Stimulated activated CD4-positive, alpha-beta T cell treated with anti-CD3 and anti-CD28 coated beads, Interleukin-1b, Interleukin-23, amount 100 ng/mL, for 1 hour (primary cell): Measurements from ENCODE around the gene RBM20.
"Not testable (repeated sequence)": the region's sequence is repeated elsewhere in the genome, so short reads cannot be mapped to it uniquely, and the experiment has no call there.

Experiments used
- DNase-seq, 2 donors: peaks; one replicate each; pipeline ENCODE4 v3.0.0-alpha.2; 2020; ENCODE audit warnings: low read depth in 2 of 2

The RBM20 gene

DNA sequence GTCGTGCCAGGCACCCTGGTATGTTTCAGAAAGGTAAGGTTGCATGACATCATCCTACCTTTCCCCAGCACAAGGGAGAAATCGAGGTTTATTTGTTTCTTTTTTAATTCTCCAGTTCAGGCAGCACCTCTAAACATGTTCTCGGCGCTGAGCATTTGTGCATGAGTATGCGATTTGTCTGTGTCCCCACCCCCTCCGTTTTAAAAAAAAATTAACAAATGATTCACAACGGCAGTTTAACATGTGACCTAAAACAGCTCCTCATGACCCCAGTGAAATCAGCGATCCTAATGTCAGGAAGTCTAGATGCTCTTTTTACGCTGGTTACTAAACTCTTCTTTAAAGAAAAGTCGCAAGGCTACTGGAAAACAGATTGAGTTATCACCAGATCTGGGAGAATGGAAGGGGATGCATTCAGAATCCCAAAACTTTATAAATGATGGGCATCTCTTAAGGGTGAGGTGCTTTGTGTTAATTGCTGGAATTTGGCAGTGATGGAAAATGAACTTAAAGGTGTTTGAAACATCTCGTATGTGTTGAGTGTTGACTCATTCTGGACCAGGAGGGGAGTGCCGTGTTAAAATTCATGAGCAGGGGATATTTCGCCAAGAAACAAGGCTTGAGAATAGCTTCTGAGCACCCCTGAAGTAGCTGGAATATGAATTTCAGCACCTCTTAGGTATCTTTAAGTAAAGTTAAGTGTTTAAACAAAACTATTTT lies 120.8 kb downstream of the RBM20 start:
- DNase-seq: no peak

DNA sequence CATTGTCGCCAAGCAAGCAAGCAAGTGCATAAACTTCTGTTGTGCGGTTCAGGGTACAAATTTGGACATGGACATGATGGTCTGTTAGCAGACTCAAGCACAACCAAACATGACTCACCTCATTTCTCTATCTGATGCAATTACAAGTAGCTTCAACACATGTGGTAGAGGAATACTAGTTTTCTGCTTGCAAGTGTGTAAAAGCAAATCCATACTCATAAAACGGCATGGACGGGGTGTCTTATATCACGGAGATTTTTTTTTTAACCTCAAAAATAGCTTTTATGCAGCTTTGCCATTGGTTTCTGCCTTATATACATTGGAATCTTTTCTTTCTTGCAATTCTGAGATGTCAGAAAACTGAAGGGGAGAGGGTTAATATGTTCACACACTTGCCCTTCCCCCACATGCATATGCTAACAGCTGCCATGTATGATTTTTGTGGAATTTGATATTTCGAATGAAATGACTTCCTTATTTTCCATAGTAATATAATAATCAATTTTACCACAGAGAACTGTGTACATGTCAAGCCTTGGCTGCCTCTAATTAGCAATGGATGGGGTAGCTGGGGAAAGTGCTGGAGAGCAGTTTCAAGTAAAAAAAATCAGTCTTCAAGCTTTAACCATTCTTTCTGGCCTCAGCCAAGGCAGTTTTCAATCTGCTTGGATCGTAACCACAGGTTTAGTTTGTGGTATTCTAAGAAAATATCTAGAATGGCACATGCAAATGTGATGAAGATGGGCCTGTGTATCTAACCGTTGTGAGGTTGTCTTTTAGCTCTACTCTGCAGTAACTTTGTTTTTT lies 121.6 kb downstream of the RBM20 start:
- no peak for DNase-seq

DNA sequence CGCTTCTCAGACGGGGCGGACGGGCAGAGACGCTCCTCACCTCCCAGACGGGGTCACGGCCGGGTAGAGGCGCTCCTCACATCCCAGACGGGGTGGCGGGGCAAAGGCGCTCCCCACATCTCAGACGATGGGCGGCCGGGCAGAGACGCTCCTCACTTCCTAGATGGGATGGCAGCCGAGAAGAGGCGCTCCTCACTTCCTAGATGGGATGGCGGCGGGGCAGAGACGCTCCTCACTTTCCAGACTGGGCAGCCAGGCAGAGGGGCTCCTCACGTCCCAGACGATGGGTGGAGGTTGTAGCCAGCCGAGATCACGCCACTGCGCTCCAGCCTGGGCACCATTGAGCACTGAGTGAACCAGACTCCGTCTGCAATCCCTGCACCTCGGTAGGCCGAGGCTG lies 123.5 kb downstream of the RBM20 start:
- DNase-seq: not testable (repeated sequence)

DNA sequence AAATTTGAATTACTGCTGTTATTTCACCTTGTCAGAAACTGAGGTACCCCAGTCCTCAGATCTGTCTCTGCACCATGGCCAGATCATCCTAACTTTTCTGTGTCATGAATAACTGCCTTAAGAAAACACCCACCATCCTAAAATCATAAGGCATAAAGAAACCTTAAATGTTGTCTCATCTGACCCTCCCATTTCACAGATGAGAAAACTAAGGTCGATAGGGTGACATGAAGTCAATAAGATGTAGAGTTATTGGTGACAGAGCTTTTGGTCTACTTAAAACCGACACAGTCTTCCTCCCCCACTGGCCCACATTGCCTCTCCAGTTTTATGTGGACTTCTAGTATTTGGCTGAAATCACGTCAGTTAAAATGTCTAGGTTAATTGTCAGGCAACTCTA lies 126.1 kb downstream of the RBM20 start:
- no peak for DNase-seq

DNA sequence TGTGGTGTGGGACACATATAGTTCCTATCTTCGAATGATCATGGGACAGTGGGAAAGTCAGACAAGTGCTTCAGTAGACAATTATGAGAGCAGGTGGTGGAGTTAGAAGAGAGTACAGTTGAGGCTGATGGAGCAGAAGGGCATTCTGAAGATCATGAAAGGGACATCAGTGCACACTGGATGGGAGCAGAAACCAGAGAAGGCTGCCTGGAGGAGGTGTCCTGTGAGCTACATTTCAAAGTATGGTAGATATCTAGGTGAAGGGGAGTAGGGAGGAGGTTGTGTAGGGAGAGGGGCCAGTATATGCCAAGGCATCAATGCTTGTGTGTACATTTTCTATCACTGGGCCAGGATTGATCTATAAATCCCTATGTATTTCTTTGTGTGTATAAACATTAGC lies 127.3 kb downstream of the RBM20 start:
- no peak for DNase-seq

DNA sequence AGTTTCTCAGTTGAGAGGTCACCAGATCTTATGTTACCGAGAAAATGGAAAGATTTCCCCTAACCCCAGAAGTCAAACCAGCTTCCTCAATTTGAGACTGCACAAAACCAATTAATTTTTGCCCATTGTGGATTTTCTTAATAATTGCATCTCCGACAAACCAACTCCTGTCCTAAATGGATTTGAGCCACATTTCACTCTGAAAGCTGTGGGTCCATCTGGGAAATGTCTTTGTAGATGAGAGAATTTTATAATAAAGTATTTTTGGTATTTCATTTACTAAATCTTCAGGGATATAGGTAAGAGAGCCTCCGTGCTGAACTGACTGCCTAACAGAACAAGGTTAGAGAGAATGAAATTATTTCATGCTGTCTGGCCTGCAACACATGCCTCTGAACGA lies 127.9 kb downstream of the RBM20 start:
- DNase-seq: no peak

DNA sequence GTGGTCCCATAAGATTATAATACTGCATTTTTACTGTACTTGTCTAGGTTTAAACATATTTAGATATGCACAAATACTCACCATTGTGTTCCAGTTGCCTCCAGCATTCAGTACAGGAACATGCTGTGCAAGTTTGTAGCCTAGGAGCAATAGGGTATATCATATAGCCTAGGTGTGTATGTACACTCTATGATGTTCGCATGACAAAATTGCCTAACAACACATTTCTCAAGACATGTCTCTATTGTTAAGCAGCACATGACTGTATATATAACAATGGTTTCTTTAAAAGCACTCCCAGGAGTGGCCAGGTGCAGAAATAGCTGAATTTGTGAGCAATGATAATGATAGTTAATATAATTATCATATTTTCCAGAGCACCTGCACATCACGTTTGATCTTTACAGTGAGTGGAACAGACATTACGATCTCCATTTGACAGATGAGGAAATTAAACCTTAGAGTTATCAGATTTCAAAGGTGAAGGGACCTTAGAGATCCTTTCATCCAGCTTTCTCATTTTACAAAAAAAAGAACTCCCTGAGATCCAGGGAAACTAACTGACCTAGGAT lies 128.4 kb downstream of the RBM20 start:
- no peak for DNase-seq

DNA sequence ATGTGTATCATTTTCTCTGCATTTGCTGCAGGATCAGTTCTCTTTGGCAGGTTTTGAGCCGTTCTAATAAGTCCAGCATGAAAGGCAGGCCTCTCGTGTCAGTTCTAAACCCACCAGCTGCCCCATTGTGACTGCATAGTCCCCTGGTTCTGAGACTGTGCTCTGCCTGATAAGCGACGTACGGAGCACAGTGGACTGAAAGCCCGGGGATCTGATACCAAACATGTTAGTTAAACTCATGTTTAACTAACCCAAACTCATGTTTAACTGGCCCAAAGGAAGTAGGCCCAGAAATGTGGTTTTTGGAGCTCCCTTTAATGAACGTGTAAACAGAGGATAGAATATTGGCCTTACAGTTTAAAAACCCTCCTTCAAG lies 129.5 kb downstream of the RBM20 start:
- no peak for DNase-seq

DNA sequence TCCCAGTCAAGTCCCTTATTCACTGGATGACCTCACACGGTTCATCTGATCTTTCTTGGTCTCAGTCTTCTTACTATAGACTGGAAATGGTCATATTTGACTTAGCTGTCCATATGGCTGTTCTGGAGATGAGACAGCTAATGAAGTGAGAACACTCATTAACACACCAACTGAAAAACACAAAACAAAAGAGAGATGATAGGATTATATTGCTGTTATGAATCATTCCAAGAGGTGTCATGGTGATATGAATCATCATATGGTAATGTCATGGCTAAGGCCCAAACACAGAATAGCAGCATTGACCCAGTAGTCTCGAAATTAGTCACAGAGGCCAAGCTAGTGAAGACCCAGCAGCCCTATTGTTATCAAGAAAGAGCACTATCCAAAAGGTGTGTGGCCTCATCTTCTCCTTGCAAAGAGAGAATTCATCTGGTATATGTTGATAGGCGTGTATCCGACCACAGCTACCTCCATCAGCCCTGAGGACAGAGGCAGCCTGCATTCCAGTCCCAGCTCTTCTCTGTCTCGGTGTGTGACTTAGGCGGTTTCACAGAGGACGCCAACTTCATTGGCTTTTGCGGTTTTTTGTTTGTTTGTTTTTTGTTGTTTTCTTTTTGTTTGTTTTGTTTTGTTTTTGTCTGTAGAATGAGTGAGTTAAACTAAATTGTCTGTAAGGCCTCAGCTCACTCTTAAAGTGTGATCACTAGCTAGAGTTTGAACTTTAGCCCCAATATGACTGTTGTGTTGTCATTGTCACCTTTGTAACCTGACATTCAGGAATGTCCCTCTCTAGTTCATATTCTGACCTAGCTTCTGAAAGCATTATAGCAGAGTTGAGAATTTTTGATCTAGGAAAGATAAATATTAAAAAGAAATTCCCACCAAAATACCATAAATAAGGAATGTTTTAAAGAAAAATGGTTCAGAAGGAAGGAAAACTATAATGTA lies 130.2 kb downstream of the RBM20 start:
- no peak for DNase-seq

DNA sequence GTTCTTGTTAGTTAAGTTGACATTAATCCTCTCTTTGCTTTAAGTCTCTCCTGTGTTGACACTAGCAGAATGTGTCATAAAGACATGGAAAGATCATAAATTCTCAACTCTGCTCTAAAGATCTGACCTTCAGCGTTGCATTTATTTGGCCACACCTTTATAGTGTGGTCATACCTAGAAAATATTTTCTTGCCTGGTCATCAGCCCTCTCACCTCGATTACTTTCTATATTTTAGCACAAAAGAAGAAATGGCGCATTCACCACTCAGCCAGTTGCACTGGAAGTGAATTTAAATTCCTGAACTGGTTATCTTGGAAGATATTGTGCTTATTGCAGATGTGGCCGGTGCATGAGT lies 130.9 kb downstream of the RBM20 start:
- DNase-seq: no peak

DNA sequence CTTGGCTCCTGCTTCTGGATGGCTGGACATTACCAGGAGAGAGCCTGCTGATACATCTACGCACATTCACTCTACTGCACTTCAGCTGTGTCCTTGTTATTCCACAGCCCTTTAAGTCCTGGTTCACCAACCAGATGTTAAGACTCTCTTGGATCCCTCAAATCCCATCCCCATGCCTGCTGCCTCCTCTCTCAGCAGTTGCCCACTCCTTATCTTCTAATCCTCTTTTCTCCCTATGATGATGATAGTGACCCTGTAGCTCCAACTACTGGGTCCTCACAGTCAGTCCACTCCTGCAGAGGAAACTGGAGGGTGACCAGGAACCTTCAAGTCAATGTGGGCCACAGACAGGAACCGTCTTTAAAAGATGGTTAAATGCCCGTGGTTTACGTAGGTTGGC lies 131.3 kb downstream of the RBM20 start:
- no peak for DNase-seq

DNA sequence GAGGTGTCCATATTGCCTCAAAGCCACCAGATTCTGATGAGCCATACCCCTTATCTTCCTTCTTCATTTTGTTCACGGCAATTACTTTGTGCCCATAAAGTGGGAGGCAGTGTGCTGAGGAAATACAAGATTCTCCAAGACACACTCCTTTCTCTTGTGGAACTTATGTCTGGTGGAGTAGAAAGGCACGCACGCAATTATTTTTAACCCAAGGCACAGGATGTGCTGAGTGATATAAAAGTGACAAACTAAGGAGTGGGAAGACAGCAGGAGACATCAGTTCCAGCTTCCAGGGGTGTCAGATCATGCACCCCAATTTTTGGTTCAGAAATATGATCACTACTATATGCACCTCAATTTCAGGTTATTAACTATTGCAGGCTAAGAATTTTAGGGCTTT lies 132.9 kb downstream of the RBM20 start:
- DNase-seq: no peak

DNA sequence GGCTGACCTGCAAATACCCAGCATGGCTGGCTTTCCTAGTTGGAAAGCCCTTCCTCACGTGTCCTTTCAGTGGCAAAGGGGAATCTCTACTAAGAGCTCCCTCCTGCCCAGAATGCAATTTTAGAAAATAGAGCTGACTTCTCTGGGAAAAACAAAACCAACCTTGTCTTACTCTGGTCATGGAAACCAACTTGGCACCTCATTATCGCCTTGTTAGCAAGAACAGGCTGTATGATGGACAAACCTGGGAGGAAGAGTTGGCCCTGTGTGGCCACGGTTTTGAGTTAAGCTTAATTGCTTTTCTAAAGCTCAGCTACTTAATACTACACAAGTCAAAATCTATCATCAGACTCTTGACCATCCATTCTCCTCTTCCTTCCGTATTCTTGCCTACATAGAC lies 133.5 kb downstream of the RBM20 start:
- no peak for DNase-seq

DNA sequence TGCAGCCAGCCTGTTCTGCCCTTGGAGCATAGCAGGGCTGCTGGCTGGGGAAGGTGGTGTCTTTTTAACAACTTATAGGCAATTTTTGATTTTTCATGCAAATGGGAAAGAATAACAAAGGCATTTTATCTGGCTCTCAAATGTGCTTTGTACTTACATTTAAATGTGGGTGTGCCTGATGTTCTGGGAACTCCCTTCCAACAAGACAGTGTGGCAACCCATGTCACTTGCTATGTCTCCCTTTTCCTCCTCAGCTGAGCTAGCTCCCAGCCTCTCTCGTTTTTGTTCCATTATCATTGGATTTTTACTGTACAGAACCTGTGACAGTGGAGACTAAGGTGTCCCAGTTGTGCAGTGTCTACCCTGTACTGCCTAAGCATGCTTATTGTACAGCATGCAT lies 134.1 kb downstream of the RBM20 start:
- DNase-seq: no peak

DNA sequence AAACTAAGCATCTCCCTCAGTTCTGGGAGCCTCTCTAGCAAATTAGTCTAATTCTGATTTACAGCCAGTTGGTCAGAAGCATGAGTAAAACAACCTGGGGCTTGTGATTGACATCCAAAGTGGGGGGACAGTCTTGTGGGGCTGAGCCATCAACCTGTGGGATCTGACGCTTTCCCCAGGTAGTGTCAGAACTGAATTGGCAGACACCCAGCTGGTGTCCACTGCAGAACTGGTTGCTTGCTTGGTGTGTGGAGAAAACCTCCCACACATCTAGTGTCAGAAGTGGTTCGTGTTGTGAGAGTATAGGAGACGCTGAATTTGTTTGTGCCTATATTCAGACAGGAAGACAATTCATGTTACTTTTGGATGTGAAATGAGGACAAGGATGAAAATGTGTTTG lies 135.4 kb downstream of the RBM20 start:
- DNase-seq: no peak

DNA sequence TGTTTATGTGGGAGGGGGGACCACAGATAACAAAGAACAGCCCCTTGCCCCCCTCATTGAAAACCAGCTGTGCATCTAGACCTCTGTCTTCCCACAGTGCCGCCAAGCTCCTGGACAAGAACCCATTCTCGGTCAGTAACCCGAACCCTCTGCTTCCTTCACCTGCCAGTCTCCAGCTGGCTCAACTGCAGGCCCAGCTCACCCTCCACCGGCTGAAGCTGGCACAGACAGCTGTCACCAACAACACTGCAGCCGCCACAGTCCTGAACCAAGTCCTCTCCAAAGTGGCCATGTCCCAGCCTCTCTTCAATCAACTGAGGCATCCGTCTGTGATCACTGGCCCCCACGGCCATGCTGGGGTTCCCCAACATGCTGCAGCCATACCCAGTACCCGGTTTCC lies 136.6 kb downstream of the RBM20 start:
- no peak for DNase-seq

DNA sequence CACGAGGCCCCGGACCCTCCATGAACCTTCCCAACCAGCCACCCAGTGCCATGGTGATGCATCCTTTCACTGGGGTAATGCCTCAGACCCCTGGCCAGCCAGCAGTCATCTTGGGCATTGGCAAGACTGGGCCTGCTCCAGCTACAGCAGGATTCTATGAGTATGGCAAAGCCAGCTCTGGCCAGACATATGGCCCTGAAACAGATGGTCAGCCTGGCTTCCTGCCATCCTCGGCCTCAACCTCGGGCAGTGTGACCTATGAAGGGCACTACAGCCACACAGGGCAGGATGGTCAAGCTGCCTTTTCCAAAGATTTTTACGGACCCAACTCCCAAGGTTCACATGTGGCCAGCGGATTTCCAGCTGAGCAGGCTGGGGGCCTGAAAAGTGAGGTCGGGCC lies 137.0 kb downstream of the RBM20 start:
- DNase-seq: no peak

DNA sequence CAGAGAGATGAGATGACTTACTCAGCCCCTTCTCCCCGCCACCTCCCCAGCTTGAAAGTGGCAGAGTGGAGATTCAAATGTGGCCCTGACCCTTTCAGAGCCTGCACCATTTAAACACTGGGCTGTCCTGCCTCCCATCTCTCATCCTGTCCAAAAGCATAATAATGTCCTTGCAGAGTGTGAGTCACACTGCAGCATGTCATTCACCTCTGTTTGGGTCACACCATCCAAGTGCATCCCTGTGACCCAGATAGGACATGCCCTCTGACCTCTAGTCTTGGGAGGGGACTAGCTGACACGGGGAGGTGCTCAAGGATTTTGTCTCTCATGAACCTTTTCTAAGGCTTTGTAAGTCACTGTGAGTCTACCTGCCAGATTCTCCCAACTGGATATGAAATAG lies 138.5 kb downstream of the RBM20 start:
- no peak for DNase-seq

DNA sequence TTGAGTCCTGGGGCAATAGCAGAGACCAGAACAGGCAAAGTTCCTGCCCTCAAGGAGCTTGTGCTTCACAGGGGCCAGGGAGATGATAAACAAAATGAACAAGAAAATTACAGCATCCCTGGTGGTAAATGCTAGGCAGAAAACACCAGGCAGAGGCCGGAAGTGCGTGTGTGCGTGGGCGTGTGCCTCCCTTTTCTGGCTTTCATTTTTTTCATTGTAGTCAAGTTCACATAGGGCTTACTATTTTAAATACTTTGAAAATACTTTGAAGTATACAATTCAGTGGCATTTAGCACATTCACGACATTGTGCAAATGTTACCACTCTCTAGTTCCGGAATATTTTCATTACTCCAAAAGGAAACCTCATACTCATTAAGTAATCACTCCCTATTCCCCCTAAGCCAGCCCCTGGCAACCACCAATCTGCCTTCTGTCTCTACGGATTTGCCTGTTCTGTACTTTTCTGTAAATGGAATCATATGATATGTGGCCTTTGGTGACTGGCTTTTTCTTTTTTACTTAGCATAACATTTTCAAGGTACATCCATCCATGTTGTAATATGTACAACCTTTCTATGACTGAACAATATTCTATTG lies 139.5 kb downstream of the RBM20 start:
- DNase-seq: peak in 1 of 2 donors; percentile 56

DNA sequence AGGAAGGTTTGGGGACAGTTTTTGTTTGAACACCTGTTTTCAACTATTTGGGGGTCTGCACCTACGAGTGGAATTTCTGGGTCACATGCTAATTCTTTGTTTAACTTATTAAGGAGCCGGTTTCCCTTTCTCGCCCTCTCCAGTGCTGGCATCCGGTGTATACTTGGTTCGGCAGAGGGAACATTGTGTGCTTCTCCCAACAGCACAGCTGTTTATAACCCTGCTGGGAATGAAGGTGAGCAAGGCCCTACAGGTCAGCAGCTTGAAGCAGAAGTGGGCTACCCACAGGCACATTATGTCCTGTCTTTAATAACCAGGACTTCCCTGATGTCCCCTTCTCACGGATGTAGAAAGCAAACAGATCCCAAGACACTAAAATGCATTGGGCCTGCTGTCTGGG lies 140.1 kb downstream of the RBM20 start:
- DNase-seq: no peak

DNA sequence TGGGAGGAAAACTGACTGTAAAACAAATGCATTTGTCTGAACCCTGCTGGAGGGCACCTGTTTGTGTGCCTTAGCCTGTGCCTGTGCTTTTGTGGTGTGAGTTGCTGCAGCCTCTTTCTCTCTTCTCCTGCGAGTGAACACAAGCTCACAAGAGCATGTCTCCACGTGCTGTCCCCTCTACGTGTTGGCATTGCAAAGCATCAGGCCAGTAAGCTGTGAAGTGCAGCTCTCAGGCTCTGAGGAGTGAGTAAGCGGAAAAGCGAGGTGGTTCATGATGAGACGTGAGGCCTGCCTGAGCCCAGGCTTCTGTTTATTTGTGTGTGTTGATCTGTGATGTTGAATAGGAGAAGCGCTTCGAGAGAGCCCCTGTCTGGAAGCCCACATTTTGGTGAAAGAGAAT lies 142.0 kb downstream of the RBM20 start:
- no peak for DNase-seq
